Adipose tissue (tissue), 3 donors: ENCODE measurements around the gene TNRC6C. TPM values are rescaled to one million over a fixed set of nuclear protein-coding genes. Genes with fewer than 3 reads are reported as not detected.
A peak's percentile ranks its signal among the peaks of the same experiment; 100 is the strongest.

Experiments used
- H3K27ac ChIP-seq: one replicate; pipeline ENCODE4 v1.5.1; 2013; ENCODE audit warnings: low read depth, low read length
- WGBS, 3 donors: extraction: QIAGEN DNeasy Blood & Tissue Kit; methylation state at CpG; one replicate each; pipeline ENCODE4 v1.1.7; 2013; 5-methylcytosine and 5-hydroxymethylcytosine counted together
- polyA plus RNA-seq, 3 donors: library from polyadenylated mRNA; stranded (reverse); fragments of 200-250 nt; gene quantifications; one replicate each; pipeline ENCODE4 v1.2.3, GENCODE V29; 2013
- donor health status: healthy with polysubstance abuse.
- donor health status: Bipolar disorder and iron deficiency.
- donor health status: healthy.

Gene TNRC6C
- polyA plus RNA-seq, 3 donors = 2.0 to 7.9 (median 5.5) TPM

GRCh38 chr17:78032166-78032565, 73.7 kb downstream of the TNRC6C start:
- 48 to 85% (median 70%) methylated on average over 1 of the region's 1 CpG for WGBS, 3 donors

GRCh38 chr17:78034429-78035091, 76.1 kb downstream of the TNRC6C start:
- WGBS, 3 donors = 83 to 92% (median 85%) methylated on average over 9 of the region's 9 CpGs
- H3K27ac ChIP-seq = no peak overlapping the region

More at GRCh38 chr17:78032166-78032565, 73.7 kb downstream of the TNRC6C start:
- no peak overlapping the region for H3K27ac ChIP-seq

DNA sequence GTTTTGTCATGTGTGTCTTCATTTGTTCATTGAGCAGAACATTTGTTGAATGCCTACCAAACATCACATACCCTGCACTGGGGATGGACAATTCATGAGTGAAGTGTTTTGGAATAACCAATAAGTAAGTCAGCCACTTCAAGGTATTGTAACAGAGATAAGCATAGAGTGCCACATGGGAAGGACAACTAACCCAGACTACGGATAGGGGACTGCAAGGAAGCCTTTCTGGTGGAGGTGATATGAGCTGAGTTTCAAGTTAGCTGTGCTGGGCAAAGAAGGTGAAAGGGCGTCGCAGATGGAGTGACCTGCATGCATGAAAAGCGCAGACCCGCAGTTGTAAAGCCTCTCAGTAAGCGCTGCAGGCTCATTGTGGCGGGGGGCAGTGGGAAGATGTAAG, 78.8 kb downstream of the TNRC6C start:
- no peak overlapping the region for H3K27ac ChIP-seq
- 90 to 100% (median 93%) methylated on average over 7 of the region's 7 CpGs for WGBS, 3 donors

DNA sequence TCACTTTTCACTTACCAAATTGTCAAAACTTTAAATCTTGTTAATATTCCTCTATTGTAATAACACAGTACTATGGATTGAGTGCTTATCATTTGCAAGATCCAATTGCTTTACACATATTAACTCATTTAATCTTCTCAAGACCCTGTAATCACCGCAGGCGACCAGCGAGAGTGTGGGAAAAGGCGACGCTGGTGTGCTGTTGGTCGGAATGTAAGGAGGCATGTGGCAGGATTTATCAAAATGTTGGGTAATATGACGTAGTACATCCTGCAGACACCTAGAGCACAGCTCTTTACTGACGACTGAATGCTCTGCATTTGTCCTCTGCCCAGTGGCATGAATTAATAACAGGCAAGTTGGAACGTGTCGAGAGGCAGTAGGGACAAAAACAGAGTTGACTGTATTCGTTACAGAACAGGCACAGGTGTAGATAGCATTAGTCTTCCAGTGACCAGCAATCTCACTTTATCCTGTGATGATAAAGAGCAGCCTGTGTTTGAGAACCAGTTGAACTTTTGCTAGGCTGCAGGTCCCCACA, 80.3 kb downstream of the TNRC6C start:
- WGBS, 3 donors = 95 to 96% (median 96%) methylated on average over 11 of the region's 11 CpGs
- no peak overlapping the region for H3K27ac ChIP-seq

- 89 to 94% (median 93%) methylated on average over 5 of the region's 5 CpGs for WGBS, 3 donors
- no peak overlapping the region for H3K27ac ChIP-seq
These were observed 81.1 kb downstream of the TNRC6C start for GRCh38 chr17:78039581-78039980.

DNA sequence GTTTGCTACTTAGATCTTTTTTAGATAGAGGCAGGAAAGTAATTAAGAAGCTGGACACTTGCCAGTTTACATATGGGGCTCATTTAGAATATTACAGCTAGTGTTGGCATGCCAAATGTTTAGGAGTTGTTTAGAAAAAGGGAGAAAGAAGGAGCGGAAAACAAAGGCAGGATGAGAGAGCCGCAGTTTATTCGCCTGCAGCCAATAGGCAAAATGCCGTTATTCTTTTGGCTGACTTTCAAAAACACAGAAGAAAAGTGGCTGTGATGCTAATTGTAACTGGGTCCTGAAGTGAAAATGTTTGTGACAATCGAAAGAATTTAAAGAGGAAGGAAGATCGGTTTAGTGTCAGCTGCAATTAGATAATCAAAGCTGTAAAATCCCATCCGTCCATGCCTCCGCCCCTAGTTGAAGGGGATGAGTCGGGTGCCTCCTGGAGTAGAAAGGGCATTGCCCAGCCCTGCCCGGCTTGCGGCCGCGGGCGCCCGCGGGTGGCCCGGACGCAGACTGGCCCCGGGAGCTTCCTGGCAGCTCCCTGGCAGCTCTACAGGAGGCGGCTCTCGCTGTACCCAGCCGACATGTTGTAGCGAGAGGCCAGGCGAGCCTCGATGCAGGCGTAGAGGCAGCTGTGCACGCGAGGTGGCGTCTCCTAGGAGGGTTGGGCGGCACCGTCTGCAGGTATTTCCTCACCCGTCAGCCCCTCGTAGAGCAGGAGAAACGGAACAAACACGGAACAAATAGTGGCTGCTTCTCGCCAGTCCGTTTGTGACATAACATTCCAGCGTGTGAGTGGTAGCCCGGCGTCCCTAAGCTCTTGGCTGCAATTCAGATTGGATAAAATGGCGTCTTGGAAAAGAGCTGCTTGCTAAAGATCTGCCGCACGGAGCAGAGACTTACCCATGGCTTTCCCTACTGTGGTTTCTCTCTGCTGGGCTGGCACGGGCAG, 82.2 kb downstream of the TNRC6C start:
- WGBS, 3 donors = 20 to 62% (median 22%) methylated on average over 44 of the region's 44 CpGs
- H3K27ac ChIP-seq = peak overlapping the region; percentile 55

DNA sequence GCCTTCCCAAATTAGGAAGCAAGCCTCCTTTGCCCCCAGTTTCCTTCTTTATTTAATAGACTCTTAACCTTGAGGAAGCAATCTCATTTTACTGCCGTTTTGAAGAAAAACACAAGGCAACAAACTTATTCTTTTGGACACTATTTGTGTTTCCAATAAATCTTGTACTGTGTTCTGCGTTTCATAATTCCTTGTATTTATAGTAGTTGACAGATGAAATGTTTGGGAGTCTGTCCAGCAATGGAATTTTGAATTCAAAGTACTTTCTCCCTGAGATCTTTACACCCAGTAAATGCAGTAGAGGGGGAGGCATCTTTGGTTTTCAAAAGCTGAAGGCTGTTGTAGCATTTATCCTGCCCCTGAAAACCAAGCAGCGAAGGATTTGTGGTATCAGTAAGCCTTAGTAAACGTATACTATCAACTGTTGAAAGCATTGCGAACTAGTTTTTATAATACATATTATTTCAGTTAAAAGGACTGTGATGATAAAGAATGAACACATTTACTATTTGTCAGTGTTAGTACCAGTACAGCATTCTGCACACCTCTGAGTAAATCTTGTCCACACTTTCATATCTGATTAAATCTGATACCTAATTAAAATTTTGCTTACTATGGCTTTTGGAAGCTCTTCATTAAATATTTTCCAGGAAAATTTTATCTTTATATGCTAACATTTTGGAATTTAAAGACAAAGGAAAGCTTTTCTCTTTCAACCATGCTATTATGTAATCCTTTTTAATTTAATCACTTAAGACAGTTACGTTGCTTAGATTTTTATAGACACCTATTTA, 83.1 kb downstream of the TNRC6C start:
- 38 to 56% (median 44%) methylated on average over 6 of the region's 6 CpGs for WGBS, 3 donors
- no peak overlapping the region for H3K27ac ChIP-seq

- WGBS, 3 donors = 93 to 96% (median 95%) methylated on average over 5 of the region's 5 CpGs
- no peak overlapping the region for H3K27ac ChIP-seq
These were observed 84.0 kb downstream of the TNRC6C start for GRCh38 chr17:78042542-78042941.

GRCh38 chr17:78043031-78043430, 84.5 kb downstream of the TNRC6C start:
- 94 to 100% (median 95%) methylated on average over 1 of the region's 1 CpG for WGBS, 3 donors
- H3K27ac ChIP-seq = no peak overlapping the region

- 80 to 94% (median 85%) methylated on average over 3 of the region's 3 CpGs for WGBS, 3 donors
- no peak overlapping the region for H3K27ac ChIP-seq
These were observed 85.9 kb downstream of the TNRC6C start for GRCh38 chr17:78044280-78044835.

DNA sequence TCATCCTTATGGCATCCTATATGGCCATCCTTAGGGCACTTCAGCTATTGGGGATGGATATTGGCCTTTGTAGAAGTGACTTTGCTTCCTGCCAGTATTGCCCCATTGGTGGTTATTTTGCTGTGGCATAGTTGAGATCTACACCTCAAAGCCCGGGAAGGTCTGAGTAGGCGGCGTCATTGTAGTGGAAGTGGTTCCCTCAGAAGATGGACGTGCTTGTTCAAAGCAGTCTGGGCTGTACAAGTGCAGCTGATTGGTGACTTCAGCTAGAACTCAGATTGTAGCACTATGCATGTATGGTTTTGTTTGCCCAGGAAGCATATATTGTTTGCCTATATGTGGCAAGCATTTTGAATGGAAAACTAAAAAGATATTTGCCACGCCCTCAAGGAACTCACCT, 86.8 kb downstream of the TNRC6C start:
- whole genome bisulfite sequencing, 3 donors = 89 to 96% (median 92%) methylated on average over 5 of the region's 5 CpGs
- no peak overlapping the region for H3K27ac ChIP-seq

DNA sequence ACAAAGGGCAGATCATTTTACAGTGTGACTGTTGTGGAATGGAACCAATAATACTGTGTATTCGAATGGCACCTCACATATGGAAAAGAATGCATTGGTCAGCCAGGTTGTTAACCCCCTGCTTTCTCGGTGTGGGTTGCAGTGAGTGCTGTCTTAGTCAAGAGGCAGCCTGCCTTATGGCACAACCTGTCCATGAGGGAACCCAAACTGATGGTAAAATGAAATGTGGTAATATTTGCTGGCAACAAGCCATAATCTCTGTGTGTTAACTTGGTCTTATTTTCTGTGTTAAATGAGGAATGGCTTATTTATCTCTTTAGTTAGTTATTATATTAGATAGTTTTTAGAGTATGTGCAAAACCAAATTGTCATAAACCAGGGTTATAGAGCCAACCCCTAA, 88.4 kb downstream of the TNRC6C start:
- 70 to 80% (median 76%) methylated on average over 2 of the region's 2 CpGs for WGBS, 3 donors
- no peak overlapping the region for H3K27ac ChIP-seq

DNA sequence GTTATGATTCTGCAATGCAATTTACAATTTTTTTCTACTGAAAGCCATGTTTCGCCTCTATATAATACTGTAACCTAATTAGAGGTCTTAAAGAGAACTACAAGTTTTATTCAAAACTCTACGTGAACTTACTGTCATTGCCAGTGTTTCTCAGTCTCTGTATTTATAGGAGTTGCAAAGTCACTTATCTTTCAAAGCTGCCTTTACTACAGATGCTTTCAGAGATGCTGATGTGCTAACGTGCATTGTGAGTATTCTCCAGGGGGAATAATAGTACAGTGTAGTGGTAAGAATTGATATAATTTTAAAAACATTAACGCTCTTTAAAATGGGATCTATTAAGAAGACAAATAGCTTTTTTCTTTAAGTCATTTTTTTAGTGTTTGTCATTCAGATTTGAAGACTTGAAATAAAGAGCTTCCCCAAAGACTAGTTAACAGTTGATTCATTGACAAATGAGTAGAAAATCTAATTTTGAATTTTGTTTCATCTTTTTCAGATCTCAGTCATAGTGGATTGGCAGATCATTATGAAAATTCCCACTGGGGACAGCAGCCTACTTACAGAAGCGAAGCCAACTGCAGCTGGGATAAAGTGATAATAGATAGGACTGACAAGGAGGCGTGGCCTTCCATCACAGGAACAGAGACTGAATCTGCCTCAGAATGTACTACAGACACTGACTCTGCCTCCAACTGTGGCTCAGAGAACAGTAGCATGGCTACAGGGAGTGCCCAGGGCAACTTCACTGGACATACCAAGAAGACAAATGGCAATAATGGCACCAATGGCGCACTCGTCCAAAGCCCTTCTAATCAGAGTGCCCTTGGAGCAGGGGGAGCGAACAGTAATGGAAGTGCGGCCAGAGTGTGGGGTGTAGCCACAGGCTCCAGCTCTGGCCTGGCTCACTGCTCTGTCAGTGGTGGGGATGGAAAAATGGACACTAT, 90.1 kb downstream of the TNRC6C start:
- H3K27ac ChIP-seq = no peak overlapping the region
- 93 to 97% (median 94%) methylated on average over 10 of the region's 10 CpGs for WGBS, 3 donors

GRCh38 chr17:78049609-78050008, 91.1 kb downstream of the TNRC6C start:
- 83 to 93% (median 91%) methylated on average over 2 of the region's 2 CpGs for WGBS, 3 donors
- H3K27ac ChIP-seq = no peak overlapping the region

DNA sequence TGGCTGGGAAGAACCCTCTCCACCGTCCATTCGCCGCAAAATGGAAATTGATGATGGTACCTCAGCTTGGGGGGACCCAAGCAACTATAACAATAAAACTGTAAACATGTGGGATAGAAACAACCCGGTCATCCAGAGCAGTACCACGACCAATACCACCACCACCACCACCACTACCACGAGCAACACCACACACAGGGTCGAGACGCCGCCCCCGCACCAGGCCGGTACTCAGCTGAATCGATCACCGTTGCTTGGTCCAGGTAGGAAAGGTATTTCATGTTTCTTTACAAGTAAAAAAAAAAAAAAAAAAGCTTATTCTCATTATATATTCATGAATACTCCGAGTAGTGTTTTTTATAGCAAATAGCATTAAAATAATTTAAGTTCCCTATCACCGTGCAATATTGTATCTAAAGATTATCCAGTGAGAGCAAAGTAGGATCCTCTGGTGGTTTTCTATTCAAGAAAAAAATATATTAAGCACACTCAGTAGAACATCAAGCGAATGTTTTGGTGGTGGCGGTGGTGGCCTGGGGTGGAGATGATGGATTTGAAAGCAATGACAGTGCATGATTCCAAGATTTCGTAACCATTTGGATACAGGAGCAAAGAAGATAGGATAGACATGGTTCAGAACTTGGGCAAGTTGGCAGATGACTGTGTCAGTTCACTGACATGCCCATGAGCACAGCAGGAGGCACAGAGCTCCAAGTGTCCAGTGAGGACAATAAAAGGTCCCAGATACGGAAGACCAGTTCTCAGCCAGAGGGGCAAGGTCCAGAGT, 92.9 kb downstream of the TNRC6C start:
- WGBS, 3 donors = 92 to 96% (median 93%) methylated on average over 19 of the region's 19 CpGs

GRCh38 chr17:78053777-78054468, 95.4 kb downstream of the TNRC6C start:
- 85 to 95% (median 89%) methylated on average over 5 of the region's 5 CpGs for WGBS, 3 donors
- H3K27ac ChIP-seq = no peak overlapping the region

More for the DNA sequence above, 92.9 kb downstream of the TNRC6C start:
- no peak overlapping the region for H3K27ac ChIP-seq
